LNCAP (cell line): ENCODE results near the gene ACP7.

Experiments used
- CTCF ChIP-seq: fragments of 450-650 bp; IDR thresholded peaks from 2 replicates; pipeline ENCODE4 v1.5.1; 2017; ENCODE audit warnings: mild to moderate bottlenecking

ACP7 gene

GRCh38 chr19:39157997-39158389, 73.8 kb downstream of the ACP7 start:
- TF ChIP-seq CTCF: no peak

GRCh38 chr19:39158646-39159260, 74.6 kb downstream of the ACP7 start:
- TF ChIP-seq CTCF: no peak

GRCh38 chr19:39160523-39160861, 76.3 kb downstream of the ACP7 start:
- no peak for TF ChIP-seq CTCF
